Endothelial cell of umbilical vein (primary cell): ENCODE data around the gene BACH2. TPM values are rescaled to one million over a fixed set of nuclear protein-coding genes. Genes with fewer than 3 reads are reported as not detected.

Experiments
- BruUV-seq: library from RNA; stranded (reverse); fragments of 400-500 nt; replicated peaks from 2 replicates; lab custom pipeline; 2021; lab: Mats Ljungman, UMichigan
- CTCF ChIA-PET: fragments of 300-600, 350-600 bp; sonication (Branson Sonifier 250); formaldehyde crosslinking; loops from one replicate; lab custom pipeline; 2021; ENCODE audit warnings: antibody characterized with exemption, inconsistent platforms; lab: Charles Lee
- POLR2A ChIA-PET: fragments of 300-600, 350-600 bp; sonication (Branson Sonifier 250); formaldehyde crosslinking; loops from one replicate; lab custom pipeline; 2021; ENCODE audit warnings: antibody characterized with exemption, inconsistent platforms; lab: Charles Lee
- DNase-seq: peaks from one replicate; pipeline ENCODE4 v3.0.0-alpha.2; 2011; ENCODE audit warnings: low read depth, low spot score
- FAIRE-seq: peaks from 2 replicates; lab custom pipeline; 2011; peaks lifted over from hg19 to GRCh38; lab: Jason Lieb, UNC
- H2AFZ ChIP-seq: 2 replicates; pipeline ENCODE4 v1.6.0; 2012; ENCODE audit warnings: low read depth, low read length, control low read depth, inconsistent platforms
- H3K27ac ChIP-seq: 2 replicates; pipeline ENCODE4 v1.5.1; 2011; ENCODE audit warnings: low read depth, mild to moderate bottlenecking, control low read depth, low read length, moderate library complexity; ENCODE audit not compliant: insufficient read depth
- H3K27me3 ChIP-seq, 2 experiments: 2 replicates each; pipeline versions ENCODE4 v1.6.0 to v1.6.1; 2011; ENCODE audit warnings: low read length in 2 of 2, mixed read lengths in 1 of 2; ENCODE audit not compliant: control insufficient read depth in 2 of 2, insufficient read depth in 2 of 2
- H3K36me3 ChIP-seq, 2 experiments: 2 replicates in 1 of 2; 3 replicates in 1 of 2; pipeline ENCODE4 v1.5.1; 2011; ENCODE audit warnings: low read length in 2 of 2, mild to moderate bottlenecking in 1 of 2, moderate library complexity in 1 of 2; ENCODE audit not compliant: control insufficient read depth in 2 of 2, insufficient read depth in 2 of 2; ENCODE audit errors: extremely low read depth in 1 of 2
- H3K4me1 ChIP-seq: 3 replicates; pipeline ENCODE4 v1.5.1; 2011; ENCODE audit warnings: mild to moderate bottlenecking, low read length; ENCODE audit not compliant: control insufficient read depth, insufficient read depth; ENCODE audit errors: extremely low read depth
- H3K4me2 ChIP-seq: 2 replicates; pipeline ENCODE4 v1.6.1; 2011; ENCODE audit warnings: low read length, control low read depth, mixed read lengths; ENCODE audit not compliant: insufficient read depth
- H3K4me3 ChIP-seq, 3 experiments: fragments of 200-600 bp in 1 of 3; sonication (generic), shearing (Covaris generic) in 1 of 3; replicated peaks in 1 of 3; 2 replicates each; pipeline ENCODE4 v1.5.1; 2011 to 2016; ENCODE audit warnings: control low read depth in 3 of 3, low read length in 3 of 3, mild to moderate bottlenecking in 2 of 3, inconsistent platforms in 1 of 3, low read depth in 1 of 3, moderate library complexity in 1 of 3; ENCODE audit not compliant: insufficient read depth in 1 of 3
- H3K79me2 ChIP-seq: 2 replicates; pipeline ENCODE4 v1.6.0; 2012; ENCODE audit warnings: low read length, inconsistent platforms; ENCODE audit not compliant: control insufficient read depth, insufficient read depth
- H3K9ac ChIP-seq: replicated peaks from 2 replicates; pipeline ENCODE3; 2011; ENCODE audit warnings: low read length, control low read depth; ENCODE audit not compliant: insufficient read depth; ENCODE audit errors: extremely low read depth
- H3K9me1 ChIP-seq: replicated peaks from 3 replicates; pipeline ENCODE4 v1.6.0; 2011; ENCODE audit warnings: mild to moderate bottlenecking, low read length; ENCODE audit not compliant: control insufficient read depth, insufficient read depth; ENCODE audit errors: extremely low read depth
- H3K9me3 ChIP-seq: replicated peaks from 2 replicates; pipeline ENCODE4 v1.5.1; 2012; ENCODE audit warnings: low read length, inconsistent platforms; ENCODE audit not compliant: control insufficient read depth, insufficient read depth
- H4K20me1 ChIP-seq: replicated peaks from 2 replicates; pipeline ENCODE3; 2011; ENCODE audit warnings: mild to moderate bottlenecking, low read length; ENCODE audit not compliant: control insufficient read depth, insufficient read depth; ENCODE audit errors: extremely low read depth
- EZH2 ChIP-seq: IDR thresholded peaks from 2 replicates; pipeline ENCODE4 v1.6.1; 2012; ENCODE audit warnings: borderline replicate concordance, low read depth, mild to moderate bottlenecking, moderate library complexity, low read length, inconsistent platforms; ENCODE audit not compliant: severe bottlenecking
- FOS ChIP-seq: IDR thresholded peaks from 2 replicates; pipeline ENCODE4 v1.6.1; 2011; ENCODE audit warnings: mild to moderate bottlenecking, low read length, moderate library complexity, borderline replicate concordance; ENCODE audit not compliant: insufficient read depth
- GATA2 ChIP-seq: IDR thresholded peaks from 2 replicates; pipeline ENCODE4 v1.7.0; 2011; ENCODE audit warnings: low read depth, mild to moderate bottlenecking, moderate library complexity, mixed read lengths, low read length; ENCODE audit not compliant: insufficient read length, insufficient read depth
- JUN ChIP-seq: IDR thresholded peaks from 2 replicates; pipeline ENCODE4 v1.6.1; 2011; ENCODE audit warnings: borderline replicate concordance, low read depth; ENCODE audit not compliant: insufficient read length, insufficient read depth
- MAX ChIP-seq: IDR thresholded peaks from 2 replicates; pipeline ENCODE4 v1.6.1; 2011; ENCODE audit not compliant: insufficient read depth, insufficient read length
- MYC ChIP-seq: IDR thresholded peaks from one replicate; pipeline ENCODE4 v1.6.1; 2011; ENCODE audit warnings: mild to moderate bottlenecking, low read depth, low read length
- POLR2A ChIP-seq: IDR thresholded peaks from 2 replicates; pipeline ENCODE4 v1.6.1; 2012; ENCODE audit warnings: low read depth, mild to moderate bottlenecking, control low read depth, low read length
- POLR2AphosphoS5 ChIP-seq: IDR thresholded peaks from 2 replicates; pipeline ENCODE4 v1.6.1; 2012; ENCODE audit warnings: low read depth, mild to moderate bottlenecking, control low read depth, low read length, moderate library complexity; ENCODE audit not compliant: insufficient read depth
- dilution Hi-C: fragments of 300-500 bp; cut with MboI; formaldehyde crosslinking; loops from one replicate; pipeline ENCODE4 v1.15.0; 2019; ENCODE audit warnings: low sequenced_read_pairs; ENCODE audit not compliant: extremely low pct_ligation_motif_present
- intact Hi-C: fragments of 100-400 bp; cut with micrococcal nuclease; formaldehyde crosslinking; loops from one replicate; pipeline ENCODE4 v1.10.0; 2022
- polyA plus RNA-seq, 4 experiments: library from polyadenylated mRNA; depleted of rRNA in 3 of 4; stranded (reverse) in 3 of 4; unstranded in 1 of 4; fragments of >200 nt; gene quantifications; 2 replicates each; pipeline versions ENCODE4 v1.2.1 to v1.2.3, GENCODE V29; 2011 to 2012; ENCODE audit warnings: missing spikeins in 1 of 4
- total RNA-seq: library from RNA; stranded (reverse); gene quantifications from 2 replicates; pipeline ENCODE4 v1.2.3, GENCODE V29; 2021
- TF ChIP-seq, protein P1 (sequence below), 2 donors: IDR thresholded peaks; 1 replicate in 1 of 2; 2 replicates in 1 of 2; pipeline ENCODE4 v1.5.1; 2011; ENCODE audit warnings: low read length in 2 of 2, mild to moderate bottlenecking in 2 of 2, moderate library complexity in 2 of 2, control low read depth in 1 of 2, inconsistent platforms in 1 of 2, low read depth in 1 of 2; ENCODE audit not compliant: insufficient read depth in 1 of 2; ENCODE audit errors: extremely low read depth in 1 of 2

Gene BACH2
- total and polyA plus RNA-seq, 2 donors (not counting 3 experiments of a cell fraction or from before 2014, with no cell fraction given) = 1.7 to 5.6 TPM

DNA sequence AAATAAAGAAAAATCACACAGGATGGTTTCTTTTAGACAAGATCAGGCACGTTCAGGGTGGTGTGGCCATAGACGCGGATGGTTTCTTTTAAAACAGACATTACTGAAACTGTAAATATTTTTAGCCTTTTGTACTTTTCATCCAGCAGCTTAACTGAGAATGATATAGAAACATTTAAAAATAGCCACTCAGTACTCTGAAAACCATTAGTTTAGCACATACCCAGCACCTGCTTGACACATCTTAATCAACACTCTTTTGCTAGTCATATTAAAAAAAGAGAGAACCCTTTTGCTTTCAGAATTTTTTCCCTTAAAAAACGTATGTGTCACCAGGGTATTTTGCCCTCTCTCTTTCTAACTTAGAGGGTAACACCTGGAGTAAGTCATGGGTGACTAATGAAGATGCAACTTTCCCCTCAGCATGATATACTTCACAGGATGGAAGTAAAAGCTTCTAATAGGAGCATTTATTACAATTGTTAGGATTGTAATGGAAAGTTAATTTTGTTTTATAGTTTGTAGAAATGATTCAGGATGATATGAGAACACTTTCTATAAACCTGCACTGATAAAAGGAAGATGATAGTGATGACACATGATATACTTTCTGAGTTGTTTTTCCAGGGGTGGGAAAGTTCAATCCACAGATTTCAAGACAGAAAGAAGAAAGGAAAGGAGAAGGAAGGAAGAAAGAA lies 45.2 kb downstream of the BACH2 start:
- Histone ChIP-seq H3K79me2 (no peaks in the 10 kb centered on the region), H3K4me2 (no peak overlapping the region), H2AFZ (no peak overlapping the region), H3K9ac (no peak overlapping the region), H3K27me3 (no peaks in the 10 kb centered on the region), H3K4me1 (no peaks in the 10 kb centered on the region), H3K9me1 (no peaks in the 10 kb centered on the region), H3K9me3 (no peaks in the 10 kb centered on the region), H3K4me3 (no peak overlapping the region), H3K27ac (no peak overlapping the region), H3K36me3 (no peaks in the 10 kb centered on the region), H4K20me1 (no peaks in the 10 kb centered on the region)
- no TSS peak for BruUV-seq
- POLR2A ChIA-PET = no interaction called here
- CTCF ChIA-PET = no interaction called here
- dilution Hi-C loops (no loop called here), intact Hi-C loops (no loop called here)
- FAIRE-seq (no peak), DNase-seq (no peak)
- no peak for TF ChIP-seq MAX
- no peak for TF ChIP-seq EZH2
- TF ChIP-seq GATA2 = no peak
- TF ChIP-seq POLR2A = no peak
- TF ChIP-seq POLR2AphosphoS5 = no peak
- TF ChIP-seq, protein P1, sequence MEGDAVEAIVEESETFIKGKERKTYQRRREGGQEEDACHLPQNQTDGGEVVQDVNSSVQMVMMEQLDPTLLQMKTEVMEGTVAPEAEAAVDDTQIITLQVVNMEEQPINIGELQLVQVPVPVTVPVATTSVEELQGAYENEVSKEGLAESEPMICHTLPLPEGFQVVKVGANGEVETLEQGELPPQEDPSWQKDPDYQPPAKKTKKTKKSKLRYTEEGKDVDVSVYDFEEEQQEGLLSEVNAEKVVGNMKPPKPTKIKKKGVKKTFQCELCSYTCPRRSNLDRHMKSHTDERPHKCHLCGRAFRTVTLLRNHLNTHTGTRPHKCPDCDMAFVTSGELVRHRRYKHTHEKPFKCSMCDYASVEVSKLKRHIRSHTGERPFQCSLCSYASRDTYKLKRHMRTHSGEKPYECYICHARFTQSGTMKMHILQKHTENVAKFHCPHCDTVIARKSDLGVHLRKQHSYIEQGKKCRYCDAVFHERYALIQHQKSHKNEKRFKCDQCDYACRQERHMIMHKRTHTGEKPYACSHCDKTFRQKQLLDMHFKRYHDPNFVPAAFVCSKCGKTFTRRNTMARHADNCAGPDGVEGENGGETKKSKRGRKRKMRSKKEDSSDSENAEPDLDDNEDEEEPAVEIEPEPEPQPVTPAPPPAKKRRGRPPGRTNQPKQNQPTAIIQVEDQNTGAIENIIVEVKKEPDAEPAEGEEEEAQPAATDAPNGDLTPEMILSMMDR (IDR thresholded peaks at IDR 0.05; ENCODE audit: extremely low read depth in 1 of 2, insufficient read depth in 1 of 2, low read depth in 1 of 2, low read length in 2 of 2) = no peak
- no peak for TF ChIP-seq FOS
- no peak for TF ChIP-seq MYC
- no peak for TF ChIP-seq JUN
